HepG2 (cell line): ENCODE measurements around the gene MYCBP2. TPM values are rescaled to one million over a fixed set of nuclear protein-coding genes. Genes with fewer than 3 reads are reported as not detected.
A peak's percentile ranks its signal among the peaks of the same experiment; 100 is the strongest.

ENCODE experiments used
- ADNP ChIP-seq: sonication (generic); formaldehyde crosslinking; IDR thresholded peaks from 2 replicates; pipeline ENCODE4 v1.4.0; 2020; ENCODE audit warnings: missing genetic modification reagents
- DPF2 ChIP-seq: sonication (generic); formaldehyde crosslinking; IDR thresholded peaks from 2 replicates; pipeline ENCODE4 v1.4.0; 2020; ENCODE audit warnings: mild to moderate bottlenecking, low read depth, missing genetic modification reagents, borderline replicate concordance
- EHMT2 ChIP-seq: fragments of 200-600 bp; sonication (generic); IDR thresholded peaks from 2 replicates; pipeline ENCODE4 v1.7.0; 2017; ENCODE audit warnings: antibody characterized with exemption, low read depth, low read length, borderline replicate concordance
- FOXK1 ChIP-seq: sonication (generic); formaldehyde crosslinking; IDR thresholded peaks from 2 replicates; pipeline ENCODE4 v1.4.0; 2020; ENCODE audit warnings: low read depth, missing genetic modification reagents, borderline replicate concordance
- HOXA7 ChIP-seq: sonication (generic); formaldehyde crosslinking; IDR thresholded peaks from 2 replicates; pipeline ENCODE4 v1.8.1; 2022; ENCODE audit warnings: mild to moderate bottlenecking, missing genetic modification reagents, moderate library complexity
- ISX ChIP-seq: sonication (generic); formaldehyde crosslinking; conservative IDR thresholded peaks from 2 replicates; pipeline ENCODE4 v1.5.0; 2020; ENCODE audit warnings: missing genetic modification reagents
- PRMT3 ChIP-seq: sonication (generic); formaldehyde crosslinking; IDR thresholded peaks from 2 replicates; pipeline ENCODE4 v1.8.1; 2022; ENCODE audit warnings: low read depth, mild to moderate bottlenecking, moderate library complexity, missing genetic modification reagents, borderline replicate concordance
- RBAK ChIP-seq: sonication (generic); formaldehyde crosslinking; IDR thresholded peaks from 2 replicates; pipeline ENCODE4 v1.5.1; 2020; ENCODE audit warnings: mild to moderate bottlenecking, missing genetic modification reagents
- SAFB2 ChIP-seq: sonication (generic); formaldehyde crosslinking; IDR thresholded peaks from 2 replicates; pipeline ENCODE4 v1.5.1; 2020; ENCODE audit warnings: missing genetic modification reagents, low read depth, mild to moderate bottlenecking, borderline replicate concordance
- SIN3A ChIP-seq: IDR thresholded peaks from 2 replicates; pipeline ENCODE4 v1.6.1; 2011; ENCODE audit warnings: low read depth, mild to moderate bottlenecking, control low read depth, low read length, borderline replicate concordance
- TBX3 ChIP-seq: fragments of 450-650 bp; IDR thresholded peaks from 2 replicates; pipeline ENCODE4 v1.6.1; 2017; ENCODE audit warnings: antibody characterized with exemption, mild to moderate bottlenecking, inconsistent platforms, borderline replicate concordance
- YY1 ChIP-seq: IDR thresholded peaks from 2 replicates; pipeline ENCODE4 v1.6.1; 2011; ENCODE audit warnings: low read length, low read depth, moderate library complexity, mild to moderate bottlenecking; ENCODE audit not compliant: insufficient read depth, insufficient replicate concordance
- ZBTB20 ChIP-seq: sonication (generic); formaldehyde crosslinking; IDR thresholded peaks from 2 replicates; pipeline ENCODE4 v1.8.1; 2023; ENCODE audit warnings: missing genetic modification reagents, low read depth, mild to moderate bottlenecking, borderline replicate concordance
- ZEB1 ChIP-seq: IDR thresholded peaks from 2 replicates; pipeline ENCODE4 v1.6.1; 2012; ENCODE audit warnings: mild to moderate bottlenecking, low read depth, inconsistent platforms; ENCODE audit not compliant: insufficient replicate concordance
- ZNF383 ChIP-seq: sonication (generic); formaldehyde crosslinking; IDR thresholded peaks from 2 replicates; pipeline ENCODE4 v1.4.0; 2020; ENCODE audit warnings: missing genetic modification reagents, mild to moderate bottlenecking, borderline replicate concordance
- ZNF451 ChIP-seq: sonication (generic); formaldehyde crosslinking; IDR thresholded peaks from 2 replicates; pipeline ENCODE4 v1.5.0; 2020; ENCODE audit warnings: mild to moderate bottlenecking, missing genetic modification reagents
- ZNF552 ChIP-seq: sonication (generic); formaldehyde crosslinking; IDR thresholded peaks from 2 replicates; pipeline ENCODE4 v1.9.0; 2022; ENCODE audit warnings: missing genetic modification reagents, mild to moderate bottlenecking, borderline replicate concordance
- ZNF616 ChIP-seq: sonication (generic); formaldehyde crosslinking; IDR thresholded peaks from 2 replicates; pipeline ENCODE4 v1.5.0; 2020; ENCODE audit warnings: low read depth, mild to moderate bottlenecking, missing genetic modification reagents
- ZNF720 ChIP-seq: sonication (generic); formaldehyde crosslinking; IDR thresholded peaks from 2 replicates; pipeline ENCODE4 v1.4.0; 2020; ENCODE audit warnings: missing genetic modification reagents
- ZNF780A ChIP-seq: sonication (generic); formaldehyde crosslinking; IDR thresholded peaks from 2 replicates; pipeline ENCODE4 v1.8.0; 2022; ENCODE audit warnings: mild to moderate bottlenecking, missing genetic modification reagents, moderate library complexity
- ZNF841 ChIP-seq: sonication (generic); formaldehyde crosslinking; IDR thresholded peaks from 2 replicates; pipeline ENCODE4 v1.8.1; 2023; ENCODE audit warnings: missing genetic modification reagents, borderline replicate concordance
- polyA plus RNA-seq, 8 experiments: library from polyadenylated mRNA; depleted of rRNA in 3 of 8; stranded (reverse) in 7 of 8; unstranded in 1 of 8; fragments of >200 nt; fragmentation: Illumina TruSeq in 4 of 8; extraction: Trizol in 4 of 8; gene quantifications; 2 replicates each; pipeline versions ENCODE4 v1.2.1 to v1.2.3, GENCODE V29; 2011 to 2016; ENCODE audit warnings: low read depth in 4 of 8, missing spikeins in 1 of 8, mixed read lengths in 1 of 8; ENCODE audit not compliant: insufficient read depth in 1 of 8
- total RNA-seq, 5 experiments: library from RNA; depleted of rRNA; stranded (reverse); fragments of >200 nt; fragmentation: Illumina TruSeq; extraction: Trizol; gene quantifications; 2 replicates each; pipeline ENCODE4 v1.2.3, GENCODE V29; 2016; ENCODE audit warnings: low read depth in 1 of 5
- TF ChIP-seq, protein P1 (sequence below): sonication (generic); formaldehyde crosslinking; IDR thresholded peaks from 2 replicates; pipeline ENCODE4 v1.5.0; 2020; ENCODE audit warnings: mild to moderate bottlenecking, missing genetic modification reagents
- TF ChIP-seq, protein P2 (sequence below): sonication (generic); formaldehyde crosslinking; IDR thresholded peaks from 2 replicates; pipeline ENCODE4 v1.9.0; 2021; ENCODE audit warnings: missing genetic modification reagents, mild to moderate bottlenecking, borderline replicate concordance
- TF ChIP-seq, protein P3 (sequence below): sonication (generic); IDR thresholded peaks from 2 replicates; pipeline ENCODE4 v1.6.1; 2016; ENCODE audit warnings: low read depth, borderline replicate concordance

Gene MYCBP2
- total and polyA plus RNA-seq, 2 of the 13 experiments (the other 11 are each of a cell fraction or from before 2014, with no cell fraction given) = 16.3 to 35.3 TPM

DNA sequence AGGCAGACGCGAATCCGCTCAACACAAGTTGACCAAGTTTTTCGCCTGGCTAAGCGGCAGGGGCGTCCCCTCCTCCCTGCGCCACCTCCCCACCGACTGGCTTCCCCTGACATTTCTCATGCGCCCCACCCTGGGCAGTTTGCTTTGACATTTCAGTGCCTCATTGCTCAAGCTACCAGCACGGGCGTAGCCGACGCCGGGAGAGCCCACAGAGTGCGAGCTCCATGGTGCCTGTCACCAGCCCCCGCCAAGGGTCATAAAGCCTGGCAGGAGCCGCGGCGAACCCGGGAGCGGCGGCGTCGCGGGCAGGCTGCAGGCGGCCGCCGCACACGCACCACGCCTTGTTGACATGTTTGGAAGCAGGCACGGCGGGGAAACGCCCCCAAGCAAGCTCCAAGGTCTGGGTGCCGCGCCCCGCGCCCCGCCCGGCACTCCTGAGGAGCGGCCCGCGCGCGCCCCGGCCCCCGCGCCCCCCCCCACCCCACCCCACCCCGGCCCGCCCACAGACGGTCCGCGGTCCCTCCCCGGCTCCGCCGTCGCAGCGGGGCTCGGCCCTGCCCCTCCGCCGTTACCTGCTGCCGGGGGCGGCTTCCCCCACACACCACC, 300.5 kb downstream of the MYCBP2 start (continued):
- TF ChIP-seq, protein P1, sequence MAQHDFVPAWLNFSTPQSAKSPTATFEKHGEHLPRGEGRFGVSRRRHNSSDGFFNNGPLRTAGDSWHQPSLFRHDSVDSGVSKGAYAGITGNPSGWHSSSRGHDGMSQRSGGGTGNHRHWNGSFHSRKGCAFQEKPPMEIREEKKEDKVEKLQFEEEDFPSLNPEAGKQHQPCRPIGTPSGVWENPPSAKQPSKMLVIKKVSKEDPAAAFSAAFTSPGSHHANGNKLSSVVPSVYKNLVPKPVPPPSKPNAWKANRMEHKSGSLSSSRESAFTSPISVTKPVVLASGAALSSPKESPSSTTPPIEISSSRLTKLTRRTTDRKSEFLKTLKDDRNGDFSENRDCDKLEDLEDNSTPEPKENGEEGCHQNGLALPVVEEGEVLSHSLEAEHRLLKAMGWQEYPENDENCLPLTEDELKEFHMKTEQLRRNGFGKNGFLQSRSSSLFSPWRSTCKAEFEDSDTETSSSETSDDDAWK (CRISPR knock-in tag) = no peak
- TF ChIP-seq, protein P2, sequence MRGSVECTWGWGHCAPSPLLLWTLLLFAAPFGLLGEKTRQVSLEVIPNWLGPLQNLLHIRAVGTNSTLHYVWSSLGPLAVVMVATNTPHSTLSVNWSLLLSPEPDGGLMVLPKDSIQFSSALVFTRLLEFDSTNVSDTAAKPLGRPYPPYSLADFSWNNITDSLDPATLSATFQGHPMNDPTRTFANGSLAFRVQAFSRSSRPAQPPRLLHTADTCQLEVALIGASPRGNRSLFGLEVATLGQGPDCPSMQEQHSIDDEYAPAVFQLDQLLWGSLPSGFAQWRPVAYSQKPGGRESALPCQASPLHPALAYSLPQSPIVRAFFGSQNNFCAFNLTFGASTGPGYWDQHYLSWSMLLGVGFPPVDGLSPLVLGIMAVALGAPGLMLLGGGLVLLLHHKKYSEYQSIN (CRISPR knock-in tag) = no peak
- TF ChIP-seq RBAK (CRISPR knock-in tag) (no peak), SIN3A (peak; percentile 70), ZNF552 (no peak), ZNF616 (CRISPR knock-in tag) (no peak), FOXK1 (peak; percentile 62; the same call in 1 of the 2 replicates), EHMT2 (no peak), ZNF780A (CRISPR knock-in tag) (no peak), ZEB1 (no peak), PRMT3 (CRISPR knock-in tag) (peak; percentile 14; the same call in 1 of the 2 replicates), SAFB2 (CRISPR knock-in tag) (no peak), HOXA7 (CRISPR knock-in tag) (no peak), ISX (CRISPR knock-in tag) (no peak), ZNF451 (no peak), ZBTB20 (no peak), ZNF383 (no peak), TBX3 (no peak), ZNF841 (no peak), ADNP (CRISPR knock-in tag) (no peak), DPF2 (CRISPR knock-in tag) (no peak), YY1 (no peak), ZNF720 (CRISPR knock-in tag) (no peak)
- TF ChIP-seq, protein P3, sequence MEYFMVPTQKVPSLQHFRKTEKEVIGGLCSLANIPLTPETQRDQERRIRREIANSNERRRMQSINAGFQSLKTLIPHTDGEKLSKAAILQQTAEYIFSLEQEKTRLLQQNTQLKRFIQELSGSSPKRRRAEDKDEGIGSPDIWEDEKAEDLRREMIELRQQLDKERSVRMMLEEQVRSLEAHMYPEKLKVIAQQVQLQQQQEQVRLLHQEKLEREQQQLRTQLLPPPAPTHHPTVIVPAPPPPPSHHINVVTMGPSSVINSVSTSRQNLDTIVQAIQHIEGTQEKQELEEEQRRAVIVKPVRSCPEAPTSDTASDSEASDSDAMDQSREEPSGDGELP = no peak; the same call in 1 of the 2 replicates
